Muscle layer of colon (tissue), 2 donors: ENCODE results near the gene BTBD7.

ENCODE experiments used
- H3K27ac ChIP-seq: one replicate; pipeline ENCODE4 v1.7.0; 2013; ENCODE audit warnings: low read depth, mild to moderate bottlenecking, low read length, moderate library complexity
- H3K27me3 ChIP-seq, 2 donors: one replicate each; pipeline ENCODE4 v1.7.0; 2013; ENCODE audit warnings: low read length in 2 of 2, mild to moderate bottlenecking in 2 of 2; ENCODE audit not compliant: insufficient read depth in 2 of 2, control insufficient read depth in 1 of 2
- H3K36me3 ChIP-seq: one replicate; pipeline ENCODE4 v1.7.0; 2013; ENCODE audit warnings: mild to moderate bottlenecking, low read length; ENCODE audit not compliant: insufficient read depth
- H3K4me1 ChIP-seq: one replicate; pipeline ENCODE4 v1.7.0; 2013; ENCODE audit warnings: mild to moderate bottlenecking, low read length; ENCODE audit not compliant: insufficient read depth
- H3K4me3 ChIP-seq, 2 donors: one replicate each; pipeline ENCODE4 v1.7.0; 2013; ENCODE audit warnings: low read length in 2 of 2, low read depth in 1 of 2, mild to moderate bottlenecking in 1 of 2, moderate library complexity in 1 of 2
- H3K9ac ChIP-seq: one replicate; pipeline ENCODE4 v1.7.0; 2013; ENCODE audit warnings: low read length
- H3K9me3 ChIP-seq: one replicate; pipeline ENCODE4 v1.7.0; 2013; ENCODE audit warnings: mild to moderate bottlenecking, low read length
- donor health status: abdominal sarcoma.
- donor health status: Adenocarcinoma of cecum.

Gene BTBD7

DNA sequence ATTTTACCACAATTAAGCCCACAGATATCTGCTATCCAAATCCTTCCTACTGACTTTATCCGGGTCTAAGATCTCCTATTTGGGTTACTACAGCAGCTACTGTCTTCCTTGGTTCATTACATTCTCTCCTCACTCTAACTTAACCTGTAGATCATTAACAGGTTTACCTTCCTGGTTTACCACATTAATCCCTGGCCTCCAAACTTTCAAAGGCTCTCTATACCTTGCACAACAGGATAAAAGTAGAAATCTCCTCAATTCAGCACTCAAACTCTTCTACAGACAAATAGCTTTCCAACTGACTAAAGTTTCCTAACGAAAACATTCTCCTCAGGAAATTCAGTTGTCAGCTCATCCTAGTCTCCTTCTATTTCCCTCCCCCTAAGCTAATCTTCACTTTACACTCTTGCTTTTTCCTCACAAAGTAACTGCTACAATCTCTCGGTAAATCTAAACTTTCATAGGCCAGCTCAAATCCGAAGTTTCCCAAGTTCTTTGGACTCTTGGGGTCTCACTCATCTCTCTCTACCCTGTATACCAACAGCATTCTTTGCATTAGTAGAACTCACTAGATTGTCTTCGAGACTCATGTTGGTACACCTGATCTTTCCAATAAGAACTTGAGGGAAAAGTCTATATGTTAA lies 2.7 kb downstream of the BTBD7 start:
- Histone ChIP-seq H3K27ac (no peak overlapping the region), H3K27me3 (no peaks in the 10 kb centered on the region), H3K9ac (no peak overlapping the region), H3K36me3 (no peaks in the 10 kb centered on the region), H3K4me3 (no peak overlapping the region), H3K9me3 (no peaks in the 10 kb centered on the region), H3K4me1 (peaks cover 14% of the 10 kb centered on the region)

DNA sequence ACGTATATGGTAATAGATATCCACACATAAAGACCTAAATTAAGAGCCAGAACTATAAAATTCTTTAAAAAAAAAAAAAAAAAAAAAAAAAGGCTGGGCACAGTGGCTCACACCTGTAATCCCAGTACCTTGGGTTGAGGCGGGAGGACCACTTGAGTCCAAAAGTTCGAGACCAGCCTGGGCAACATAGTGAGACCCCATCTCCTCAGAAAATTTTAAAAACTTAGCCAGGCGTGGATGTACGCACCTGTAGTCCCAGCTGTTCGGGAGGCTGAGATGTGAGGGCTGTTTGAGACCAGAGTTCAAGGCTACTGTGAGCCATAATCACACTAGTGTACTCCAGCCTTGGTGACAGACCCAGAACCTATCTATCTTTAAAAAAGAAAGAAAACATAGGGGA lies 4.3 kb downstream of the BTBD7 start:
- Histone ChIP-seq H3K9me3 (no peaks in the 10 kb centered on the region), H3K4me1 (peaks cover 20% of the 10 kb centered on the region)

DNA sequence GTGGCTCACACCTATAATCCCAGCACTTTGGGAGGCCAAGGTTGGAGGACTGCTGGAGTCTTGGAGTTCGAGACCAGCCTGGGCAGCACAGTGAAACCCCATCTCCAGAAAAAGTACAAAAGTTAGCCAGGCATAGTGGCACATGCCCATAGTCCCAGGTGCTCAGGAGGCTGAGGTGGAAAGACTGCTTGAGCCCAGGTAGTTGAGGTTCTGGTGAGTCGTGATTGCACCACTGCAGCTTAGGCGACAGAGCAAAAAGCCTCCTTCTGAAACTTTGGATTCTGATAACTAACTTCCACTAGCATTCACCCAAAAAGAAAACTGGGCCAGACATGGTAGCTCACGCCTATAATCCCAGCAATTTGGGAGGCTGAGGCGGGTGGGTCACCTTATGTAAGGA lies 6.6 kb downstream of the BTBD7 start:
- peaks cover 16% of the 10 kb centered on the region for H3K4me1 ChIP-seq
- H3K9me3 ChIP-seq = no peaks in the 10 kb centered on the region
- no peaks in the 10 kb centered on the region for H3K27me3 ChIP-seq
- no peak overlapping the region for H3K27ac ChIP-seq
- H3K4me3 ChIP-seq = no peak overlapping the region
- no peak overlapping the region for H3K9ac ChIP-seq
- H3K36me3 ChIP-seq = no peaks in the 10 kb centered on the region

More for the DNA sequence above, 4.3 kb downstream of the BTBD7 start:
- Histone ChIP-seq H3K4me3 (no peak overlapping the region), H3K36me3 (no peaks in the 10 kb centered on the region), H3K27ac (no peak overlapping the region), H3K27me3 (no peaks in the 10 kb centered on the region), H3K9ac (no peak overlapping the region)

DNA sequence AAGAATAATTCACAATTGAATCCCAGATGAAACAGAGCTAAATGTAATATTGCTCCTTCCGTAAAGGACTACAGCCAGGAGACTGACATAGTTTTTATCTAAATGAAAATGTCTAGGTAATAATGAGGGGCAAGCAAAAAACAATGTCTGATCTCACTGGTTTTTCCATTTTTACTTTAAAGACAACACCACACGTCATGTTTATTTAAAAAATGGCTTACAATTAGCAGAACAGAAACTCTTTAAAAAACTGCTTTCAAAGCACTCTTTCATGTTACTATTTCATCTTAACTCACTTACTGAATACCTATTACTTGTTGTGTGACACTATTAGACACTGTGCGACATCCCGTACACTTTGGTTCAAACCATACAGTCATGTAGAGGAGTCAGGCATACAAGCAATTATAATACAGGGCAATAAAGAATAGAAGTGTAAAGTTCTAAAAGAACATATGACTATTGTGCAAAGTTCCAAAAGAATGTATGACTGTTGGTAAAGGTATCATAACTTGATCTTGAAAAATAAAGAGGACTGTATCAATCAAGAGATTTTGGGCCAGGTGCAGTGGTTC lies 9.1 kb downstream of the BTBD7 start:
- no peak overlapping the region for H3K4me3 ChIP-seq
- H3K9me3 ChIP-seq = no peaks in the 10 kb centered on the region
- no peak overlapping the region for H3K9ac ChIP-seq

DNA sequence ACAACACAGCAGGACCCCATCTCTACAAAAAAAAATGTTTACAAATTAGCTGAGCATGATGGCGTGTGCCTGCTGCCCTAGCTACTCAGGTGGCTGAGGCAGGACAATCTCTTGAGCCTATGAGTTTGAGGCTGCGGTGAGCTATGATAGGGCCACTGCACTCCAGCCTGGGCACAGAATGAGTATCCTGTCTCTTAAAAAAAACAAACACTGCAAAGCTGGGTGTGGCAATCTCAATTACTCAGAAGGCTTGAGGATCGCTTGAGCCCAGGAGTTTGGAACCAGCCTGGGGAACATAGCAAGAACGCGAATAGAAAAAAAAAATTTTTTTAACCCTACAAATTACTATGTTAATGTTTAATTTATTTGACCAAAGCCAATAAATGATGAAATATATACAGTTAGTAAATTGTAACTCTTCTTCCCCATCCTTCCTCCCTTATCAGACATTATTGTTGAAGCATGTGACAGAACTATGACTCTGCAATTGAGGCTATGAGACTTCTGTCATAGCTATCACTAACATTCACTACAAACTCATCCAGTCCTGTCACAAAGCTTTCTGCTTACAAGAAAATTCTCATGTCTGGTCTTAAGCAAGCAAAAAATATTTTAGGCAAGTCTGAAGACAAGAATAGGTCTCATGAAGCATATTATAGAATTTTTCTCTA lies 9.8 kb downstream of the BTBD7 start:
- H3K36me3 ChIP-seq = no peaks in the 10 kb centered on the region
- no peak overlapping the region for H3K4me3 ChIP-seq
- H3K27me3 ChIP-seq = no peaks in the 10 kb centered on the region
- no peak overlapping the region for H3K27ac ChIP-seq
- H3K9me3 ChIP-seq = no peaks in the 10 kb centered on the region
- no peak overlapping the region for H3K9ac ChIP-seq
- H3K4me1 ChIP-seq = peaks cover 21% of the 10 kb centered on the region

More for the DNA sequence above, 9.1 kb downstream of the BTBD7 start:
- H3K27ac ChIP-seq = no peak overlapping the region
- H3K36me3 ChIP-seq = no peaks in the 10 kb centered on the region
- H3K4me1 ChIP-seq = peaks cover 18% of the 10 kb centered on the region
- H3K27me3 ChIP-seq = no peaks in the 10 kb centered on the region

DNA sequence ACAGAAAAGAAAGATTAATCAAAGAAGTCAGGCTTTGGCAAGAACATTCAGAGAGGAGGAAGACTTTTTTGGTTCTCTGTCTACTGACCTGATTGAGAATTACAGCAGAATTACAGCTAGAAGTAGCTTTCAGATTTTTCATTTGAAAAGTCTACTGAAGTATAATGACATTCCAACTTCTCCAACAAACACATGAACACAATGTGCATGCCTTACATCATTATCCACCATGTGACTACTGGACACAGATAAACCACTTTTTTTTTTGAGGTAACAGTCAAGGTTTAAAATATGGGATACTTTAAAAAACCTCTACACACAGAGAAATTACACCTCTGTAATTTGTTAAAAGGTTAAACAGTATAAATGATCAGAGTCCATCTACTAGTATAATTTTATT lies 12.3 kb downstream of the BTBD7 start:
- no peaks in the 10 kb centered on the region for H3K9me3 ChIP-seq
- peaks cover 31% of the 10 kb centered on the region for H3K4me1 ChIP-seq
- H3K36me3 ChIP-seq = no peaks in the 10 kb centered on the region
- H3K27ac ChIP-seq = no peak overlapping the region
- peak overlapping the region in 1 of 2 donors; percentile 13 for H3K4me3 ChIP-seq
- H3K9ac ChIP-seq = no peak overlapping the region
- no peaks in the 10 kb centered on the region for H3K27me3 ChIP-seq

DNA sequence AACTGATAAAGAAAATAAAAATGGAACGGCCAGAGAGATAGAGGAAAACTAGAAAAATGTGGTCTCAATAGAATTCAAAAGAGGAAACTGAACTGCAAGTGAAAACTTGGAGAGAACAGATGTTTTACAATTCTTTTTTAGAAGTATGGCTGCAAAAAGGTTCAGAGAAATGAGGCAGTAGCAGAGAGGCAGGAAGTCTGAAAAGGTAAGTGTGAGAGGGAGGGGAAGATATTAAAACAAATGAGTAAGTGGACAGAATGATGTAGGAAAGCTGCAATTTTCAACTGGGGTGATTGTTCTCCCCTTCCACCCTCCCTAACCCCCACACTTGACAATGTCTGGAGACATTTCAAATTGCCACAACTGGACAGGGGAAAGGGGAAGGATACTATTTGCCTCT lies 12.9 kb downstream of the BTBD7 start:
- Histone ChIP-seq H3K27me3 (no peaks in the 10 kb centered on the region), H3K9me3 (no peaks in the 10 kb centered on the region), H3K4me3 (peak overlapping the region in 1 of 2 donors; percentile 13), H3K4me1 (peaks cover 31% of the 10 kb centered on the region), H3K9ac (no peak overlapping the region), H3K27ac (no peak overlapping the region), H3K36me3 (no peaks in the 10 kb centered on the region)

DNA sequence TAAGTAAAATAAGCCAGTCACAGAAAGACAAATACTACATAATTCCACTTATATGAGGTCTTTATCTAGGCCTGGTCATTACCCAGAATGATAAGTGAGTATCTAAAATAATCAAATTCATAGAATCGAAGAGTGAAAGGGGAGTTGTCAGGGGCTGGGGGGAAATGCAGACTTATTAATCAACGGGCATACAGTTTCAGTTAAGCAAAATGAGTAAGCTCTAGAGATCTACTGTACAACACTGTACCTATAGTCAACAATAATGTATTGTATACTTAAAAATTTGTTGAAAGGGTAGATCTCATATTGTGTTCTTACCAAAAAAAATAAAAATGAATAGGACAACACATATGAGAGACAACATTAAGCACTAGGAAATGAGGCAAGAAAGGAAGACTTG lies 13.3 kb downstream of the BTBD7 start:
- Histone ChIP-seq H3K27ac (no peak overlapping the region), H3K9ac (no peak overlapping the region), H3K27me3 (no peaks in the 10 kb centered on the region), H3K36me3 (no peaks in the 10 kb centered on the region), H3K9me3 (no peaks in the 10 kb centered on the region), H3K4me1 (peaks cover 27% of the 10 kb centered on the region), H3K4me3 (no peak overlapping the region)

DNA sequence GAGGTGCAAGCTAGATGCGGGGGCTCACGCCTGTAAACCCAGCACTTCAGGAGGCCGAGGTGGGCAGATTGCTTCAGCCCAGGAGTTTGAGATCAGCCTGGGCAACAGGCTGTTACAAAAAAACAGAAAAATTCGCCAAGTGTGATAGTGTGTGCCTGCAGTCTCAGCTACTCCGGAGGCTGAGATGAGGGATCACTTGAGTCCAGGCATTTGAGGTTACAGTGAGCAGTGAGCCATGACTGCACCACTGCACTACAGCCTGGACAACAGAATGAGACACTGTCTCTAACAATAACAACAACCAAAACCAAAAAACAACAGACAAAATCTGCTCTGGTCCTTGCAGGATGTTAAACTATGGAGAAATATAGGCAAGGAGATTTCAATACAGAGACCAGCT lies 13.9 kb downstream of the BTBD7 start:
- H3K27ac ChIP-seq = no peak overlapping the region
- no peaks in the 10 kb centered on the region for H3K27me3 ChIP-seq
- H3K36me3 ChIP-seq = no peaks in the 10 kb centered on the region
- peaks cover 25% of the 10 kb centered on the region for H3K4me1 ChIP-seq
- no peak overlapping the region for H3K9ac ChIP-seq
- H3K9me3 ChIP-seq = no peaks in the 10 kb centered on the region
- no peak overlapping the region for H3K4me3 ChIP-seq

DNA sequence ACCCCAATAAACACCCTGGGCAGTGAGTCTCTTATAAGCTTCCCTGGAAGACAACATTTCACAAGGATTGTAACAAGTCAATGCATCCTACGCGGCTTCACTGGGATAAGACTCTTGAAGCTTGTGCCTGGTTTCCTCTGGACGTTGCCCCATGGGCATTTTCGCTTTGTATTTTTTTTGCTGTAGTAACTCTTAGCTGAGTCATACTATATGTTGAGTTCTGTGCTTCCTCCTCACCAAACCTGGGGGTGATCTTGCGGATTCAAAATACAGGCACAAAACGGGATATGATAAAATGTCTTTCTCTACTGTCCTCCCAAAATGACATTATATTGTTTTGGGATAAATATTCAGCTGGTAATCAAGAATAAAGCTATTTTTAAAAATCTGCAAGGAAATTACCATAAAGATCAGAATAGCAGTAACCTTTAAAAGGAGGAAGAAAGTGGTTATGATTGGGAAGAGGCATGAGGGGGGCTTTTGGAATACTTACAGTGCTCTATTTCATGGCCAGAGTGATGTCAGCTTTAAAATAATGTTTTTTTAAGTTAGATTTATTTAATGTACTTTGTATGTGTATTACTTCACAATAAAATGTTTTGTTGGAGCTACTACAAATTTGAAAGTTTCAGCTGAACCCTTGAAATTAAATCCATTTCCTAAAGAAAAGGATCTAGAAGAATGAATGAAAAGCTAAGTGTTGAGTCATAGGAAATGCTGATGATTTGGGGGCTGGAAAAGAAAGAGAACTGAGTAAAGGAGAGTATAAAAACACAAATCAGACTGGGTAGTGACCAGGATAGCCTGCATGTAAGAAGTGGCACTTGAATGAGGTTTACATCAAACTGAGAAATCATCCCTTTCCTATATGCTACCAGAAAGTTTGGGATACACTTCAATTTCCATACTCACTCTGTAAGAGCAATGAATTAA lies 14.7 kb downstream of the BTBD7 start:
- Histone ChIP-seq H3K4me1 (peaks cover 25% of the 10 kb centered on the region), H3K9ac (no peak overlapping the region), H3K36me3 (no peaks in the 10 kb centered on the region), H3K4me3 (peak overlapping the region in 1 of 2 donors; percentile 0), H3K9me3 (no peaks in the 10 kb centered on the region), H3K27me3 (no peaks in the 10 kb centered on the region), H3K27ac (no peak overlapping the region)

DNA sequence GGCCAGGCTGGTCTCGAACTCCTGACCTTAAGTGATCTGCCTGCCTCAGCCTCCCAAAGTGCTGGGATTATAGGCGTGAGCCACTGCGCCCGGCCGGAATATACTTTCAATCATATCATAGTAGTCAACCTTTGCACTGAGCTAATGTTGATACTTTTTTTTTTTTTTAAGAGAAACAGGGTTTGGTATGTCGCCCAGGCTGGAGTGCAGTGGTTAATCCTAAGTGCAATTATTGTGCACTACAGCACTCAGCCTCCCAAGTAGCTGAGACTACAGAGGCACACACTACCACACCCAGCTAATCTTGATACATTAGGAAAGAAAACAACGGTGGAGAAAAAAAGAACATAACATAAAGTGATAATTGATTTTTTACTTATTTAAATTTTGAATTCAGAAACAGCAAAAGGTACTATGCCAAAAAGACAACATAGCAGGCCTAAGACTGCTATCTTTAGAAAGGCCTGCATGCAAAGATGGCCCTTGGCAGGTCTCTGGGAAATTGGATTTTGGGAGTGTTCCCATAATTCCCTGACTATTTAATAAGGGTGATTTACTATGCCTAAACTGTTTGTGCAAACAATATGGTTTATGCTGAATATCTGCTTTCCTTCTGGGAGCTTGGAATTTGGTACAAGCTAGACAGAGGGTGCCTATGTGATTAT lies 15.5 kb downstream of the BTBD7 start:
- peaks cover 32% of the 10 kb centered on the region for H3K4me1 ChIP-seq
- no peak overlapping the region for H3K9ac ChIP-seq
- no peak overlapping the region for H3K27ac ChIP-seq
- no peaks in the 10 kb centered on the region for H3K27me3 ChIP-seq
- H3K9me3 ChIP-seq = no peaks in the 10 kb centered on the region
- H3K36me3 ChIP-seq = no peaks in the 10 kb centered on the region
- peak overlapping the region in 1 of 2 donors; percentile 0 for H3K4me3 ChIP-seq
